ENCODE data around the gene CAMSAP1.
A peak's percentile ranks its signal among the peaks of the same experiment; 100 is the strongest.

CAMSAP1 gene

GRCh38 chr9:135771401-135772051 is 135.8 kb downstream of the CAMSAP1 start:
- no peak for DNase-seq

GRCh38 chr9:135770771-135771170 is 136.6 kb downstream of the CAMSAP1 start:
- no peak for DNase-seq

- peak in 1 of 2 experiments; percentile 44 for DNase-seq
These were observed 137.2 kb downstream of the CAMSAP1 start for GRCh38 chr9:135770203-135770535.

- peak in 1 of 2 experiments; percentile 48 for DNase-seq
These were observed 137.7 kb downstream of the CAMSAP1 start for GRCh38 chr9:135769489-135770202.

- DNase-seq, result no peak
These were observed 138.7 kb downstream of the CAMSAP1 start for GRCh38 chr9:135768516-135769218.

- DNase-seq, result no peak
These were observed 140.6 kb downstream of the CAMSAP1 start for GRCh38 chr9:135766707-135767106.

- DNase-seq, result no peak
These were observed 141.1 kb downstream of the CAMSAP1 start for GRCh38 chr9:135766251-135766650.

- no peak for DNase-seq
These were observed 141.9 kb downstream of the CAMSAP1 start for GRCh38 chr9:135765416-135765815.

- DNase-seq, result no peak
These were observed 142.6 kb downstream of the CAMSAP1 start for GRCh38 chr9:135764731-135765130.

GRCh38 chr9:135763716-135764446 is 143.5 kb downstream of the CAMSAP1 start:
- DNase-seq, result no peak

GRCh38 chr9:135762921-135763320 is 144.4 kb downstream of the CAMSAP1 start:
- DNase-seq, result no peak

- DNase-seq, result no peak
These were observed 145.5 kb downstream of the CAMSAP1 start for GRCh38 chr9:135761845-135762168.

- DNase-seq, result no peak
These were observed 146.0 kb downstream of the CAMSAP1 start for GRCh38 chr9:135761150-135761844.

- DNase-seq, result no peak
These were observed 146.9 kb downstream of the CAMSAP1 start for GRCh38 chr9:135760465-135760864.

- DNase-seq, result no peak
These were observed 147.6 kb downstream of the CAMSAP1 start for GRCh38 chr9:135759676-135760300.

GRCh38 chr9:135758870-135759269 is 148.5 kb downstream of the CAMSAP1 start:
- no peak for DNase-seq
